ENCODE results near the gene TCHP.

Gene TCHP

GRCh38 chr12:109940339-109940923 lies 40.4 kb downstream of the TCHP start:
- no peak for DNase-seq

- DNase-seq, result no peak
These were observed 43.7 kb downstream of the TCHP start for GRCh38 chr12:109943811-109944210.

- DNase-seq, result no peak
These were observed 44.7 kb downstream of the TCHP start for GRCh38 chr12:109944561-109945359.

- DNase-seq, result no peak
These were observed 46.4 kb downstream of the TCHP start for GRCh38 chr12:109946505-109946904.

- DNase-seq, result no peak
These were observed 46.8 kb downstream of the TCHP start for GRCh38 chr12:109946913-109947312.

- no peak for DNase-seq
These were observed 47.4 kb downstream of the TCHP start for GRCh38 chr12:109947521-109947920.

GRCh38 chr12:109948368-109948767 lies 48.3 kb downstream of the TCHP start:
- no peak for DNase-seq

- no peak for DNase-seq
These were observed 49.0 kb downstream of the TCHP start for GRCh38 chr12:109949089-109949488.

- no peak for DNase-seq
These were observed 50.6 kb downstream of the TCHP start for GRCh38 chr12:109950625-109951024.

- no peak for DNase-seq
These were observed 51.1 kb downstream of the TCHP start for GRCh38 chr12:109951136-109951535.

- no peak for DNase-seq
These were observed 51.7 kb downstream of the TCHP start for GRCh38 chr12:109951751-109952150.

GRCh38 chr12:109952160-109952858 lies 52.2 kb downstream of the TCHP start:
- no peak for DNase-seq

GRCh38 chr12:109952873-109953272 lies 52.8 kb downstream of the TCHP start:
- DNase-seq, result no peak

- no peak for DNase-seq
These were observed 53.6 kb downstream of the TCHP start for GRCh38 chr12:109953656-109954055.

- DNase-seq, result no peak
These were observed 58.3 kb downstream of the TCHP start for GRCh38 chr12:109958374-109958773.

- no peak for DNase-seq
These were observed 59.5 kb downstream of the TCHP start for GRCh38 chr12:109959411-109960093.

- DNase-seq, result no peak
These were observed 61.1 kb downstream of the TCHP start for GRCh38 chr12:109961201-109961600.

GRCh38 chr12:109961612-109962011 lies 61.5 kb downstream of the TCHP start:
- DNase-seq, result no peak

- no peak for DNase-seq
These were observed 62.3 kb downstream of the TCHP start for GRCh38 chr12:109962398-109962797.

- no peak for DNase-seq
These were observed 63.3 kb downstream of the TCHP start for GRCh38 chr12:109963330-109963729.

GRCh38 chr12:109963743-109964429 lies 63.8 kb downstream of the TCHP start:
- no peak for DNase-seq

GRCh38 chr12:109966546-109966945 lies 66.5 kb downstream of the TCHP start:
- no peak for DNase-seq
